Activated naive CD8-positive, alpha-beta T cell treated with anti-CD3 and anti-CD28 coated beads, Interleukin-2, amount 10 ng/mL, durations not matched to agents 7 days and 5 days (primary cell): Measurements from ENCODE around the gene IZUMO1R. TPM values are rescaled to one million over a fixed set of nuclear protein-coding genes. Genes with fewer than 3 reads are reported as not detected.
"Not testable (repeated sequence)": the region's sequence is repeated elsewhere in the genome, so short reads cannot be mapped to it uniquely, and the experiment has no call there.

Source experiments
- ATAC-seq: fragments of 150-1000 bp; cut with Tn5 transposase; one replicate; pipeline ENCODE4 v1.10.0; 2021; ENCODE audit warnings: low read depth, moderate library complexity
- POLR2A ChIA-PET: fragments of 350-600 bp; sonication (Branson Sonifier 250); formaldehyde crosslinking; loops from one replicate; lab custom pipeline; 2021; ENCODE audit warnings: antibody characterized with exemption; lab: Charles Lee
- DNase-seq: peaks from one replicate; pipeline ENCODE4 v3.0.0; 2021
- H3K27ac Mint-ChIP-seq: one replicate; pipeline ENCODE4 v1.8.0; 2022; ENCODE audit warnings: mild to moderate bottlenecking, mixed read lengths
- H3K27me3 Mint-ChIP-seq: one replicate; pipeline ENCODE4 v1.8.0; 2022; ENCODE audit warnings: mild to moderate bottlenecking, moderate library complexity, mixed read lengths
- H3K36me3 Mint-ChIP-seq: one replicate; pipeline ENCODE4 v1.8.0; 2021; ENCODE audit warnings: mild to moderate bottlenecking, mixed read lengths
- H3K4me1 Mint-ChIP-seq: one replicate; pipeline ENCODE4 v1.8.0; 2021; ENCODE audit warnings: mixed read lengths
- H3K4me3 Mint-ChIP-seq: one replicate; pipeline ENCODE4 v1.8.0; 2022; ENCODE audit warnings: mild to moderate bottlenecking, moderate library complexity, mixed read lengths
- H3K9me3 Mint-ChIP-seq: one replicate; pipeline ENCODE4 v1.8.0; 2021; ENCODE audit warnings: mixed read lengths
- total RNA-seq, 2 experiments: library from RNA; stranded (reverse); gene quantifications; one replicate each; pipeline ENCODE4 v1.2.3, GENCODE V29; 2021

Gene IZUMO1R
- total RNA-seq, 2 experiments from 2014 or later, result not detected

DNA sequence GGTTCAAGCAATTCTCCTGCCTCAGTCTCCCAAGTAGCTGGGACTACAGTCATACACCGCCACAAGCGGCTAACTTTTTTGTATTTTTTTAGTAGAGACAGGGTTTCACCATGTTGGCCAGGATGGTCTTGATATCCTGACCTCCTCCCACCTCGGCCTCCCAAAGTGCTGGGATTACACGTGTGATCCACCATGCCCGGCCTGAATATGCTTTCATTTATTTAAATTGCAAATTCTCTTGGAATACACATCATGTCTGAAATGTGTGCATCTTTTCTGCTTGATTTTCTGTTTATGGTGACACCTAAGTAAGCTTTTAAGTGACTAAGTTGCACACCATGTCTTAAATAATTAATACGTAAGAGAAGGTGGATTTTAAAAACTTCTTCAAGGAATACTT is 31.7 kb downstream of the IZUMO1R start:
- DNase-seq, result no peak
- Mint-ChIP-seq H3K27ac (no peak overlapping the region), H3K36me3 (no peaks in the 10 kb centered on the region), H3K9me3 (peaks cover 1% of the 10 kb centered on the region), H3K27me3 (peaks cover 4% of the 10 kb centered on the region), H3K4me3 (no peak overlapping the region), H3K4me1 (no peaks in the 10 kb centered on the region)
- ATAC-seq, result no peak
- POLR2A ChIA-PET, result interaction anchor here (0.7 kb wide), 1 partner anchor 35 kb away, joined by 4 read pairs; no protein-coding TSS in a partner anchor

DNA sequence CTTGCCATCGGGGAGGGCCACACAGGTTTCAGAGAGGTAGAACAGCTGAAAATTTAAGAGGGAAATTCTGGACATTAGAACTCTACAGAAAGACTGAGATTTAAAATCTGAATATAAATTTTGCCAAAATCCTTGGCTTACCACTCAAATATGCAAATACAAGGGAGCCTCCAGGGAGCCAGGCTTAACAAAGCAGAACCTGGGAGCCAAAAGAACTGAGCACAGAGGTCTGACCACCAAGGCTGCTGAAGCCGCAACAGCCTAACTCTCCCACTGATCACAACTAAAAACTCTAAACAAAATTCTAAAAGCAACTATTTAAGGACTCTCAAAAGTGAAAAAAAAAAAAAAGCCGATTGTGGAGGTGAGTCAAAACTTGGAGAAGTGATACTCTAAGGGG is 34.3 kb downstream of the IZUMO1R start:
- ATAC-seq (no peak), DNase-seq (no peak)
- Mint-ChIP-seq H3K4me3 (no peak overlapping the region), H3K4me1 (no peaks in the 10 kb centered on the region), H3K36me3 (no peaks in the 10 kb centered on the region), H3K9me3 (peaks cover 1% of the 10 kb centered on the region), H3K27ac (no peak overlapping the region), H3K27me3 (peaks cover 4% of the 10 kb centered on the region)
- POLR2A ChIA-PET, result no interaction called here

DNA sequence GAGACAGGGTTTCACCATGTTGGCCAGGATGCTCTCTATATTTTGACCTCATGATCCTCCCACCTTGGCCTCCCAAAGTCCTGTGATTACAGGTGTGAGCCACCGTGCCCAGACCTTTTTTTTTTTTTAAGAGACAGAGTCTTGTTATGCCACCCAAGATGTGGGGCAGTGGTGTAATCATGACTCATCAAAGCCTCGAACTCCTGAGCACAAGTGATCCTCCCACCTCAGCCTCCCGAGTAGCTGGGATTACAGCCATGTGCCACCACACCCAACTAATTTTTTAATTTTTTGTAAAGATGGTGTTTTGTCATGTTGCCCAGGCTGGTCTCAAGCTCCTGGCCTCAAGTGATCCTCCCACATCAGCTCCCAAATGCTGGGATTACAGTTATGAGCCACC is 37.9 kb downstream of the IZUMO1R start:
- H3K9me3 Mint-ChIP-seq, result peaks cover 1% of the 10 kb centered on the region
- DNase-seq (no peak), ATAC-seq (no peak)
- no peaks in the 10 kb centered on the region for H3K4me1 Mint-ChIP-seq
- no peak overlapping the region for H3K27ac Mint-ChIP-seq
- H3K27me3 Mint-ChIP-seq, result peaks cover 7% of the 10 kb centered on the region
- H3K36me3 Mint-ChIP-seq, result no peaks in the 10 kb centered on the region
- H3K4me3 Mint-ChIP-seq, result no peak overlapping the region
- POLR2A ChIA-PET, result no interaction called here

GRCh38 chr11:94343495-94343894 is 39.1 kb downstream of the IZUMO1R start:
- Mint-ChIP-seq H3K36me3 (no peaks in the 10 kb centered on the region), H3K27me3 (peaks cover 7% of the 10 kb centered on the region), H3K27ac (no peak overlapping the region), H3K4me1 (no peaks in the 10 kb centered on the region), H3K4me3 (no peak overlapping the region), H3K9me3 (peaks cover 1% of the 10 kb centered on the region)
- DNase-seq (no peak), ATAC-seq (no peak)
- POLR2A ChIA-PET, result no interaction called here

GRCh38 chr11:94346311-94346710 is 41.9 kb downstream of the IZUMO1R start:
- H3K9me3 Mint-ChIP-seq, POLR2A ChIA-PET, DNase-seq, H3K27ac Mint-ChIP-seq, H3K36me3 Mint-ChIP-seq, H3K4me1 Mint-ChIP-seq, H3K4me3 Mint-ChIP-seq, H3K27me3 Mint-ChIP-seq, ATAC-seq: not testable (repeated sequence)

DNA sequence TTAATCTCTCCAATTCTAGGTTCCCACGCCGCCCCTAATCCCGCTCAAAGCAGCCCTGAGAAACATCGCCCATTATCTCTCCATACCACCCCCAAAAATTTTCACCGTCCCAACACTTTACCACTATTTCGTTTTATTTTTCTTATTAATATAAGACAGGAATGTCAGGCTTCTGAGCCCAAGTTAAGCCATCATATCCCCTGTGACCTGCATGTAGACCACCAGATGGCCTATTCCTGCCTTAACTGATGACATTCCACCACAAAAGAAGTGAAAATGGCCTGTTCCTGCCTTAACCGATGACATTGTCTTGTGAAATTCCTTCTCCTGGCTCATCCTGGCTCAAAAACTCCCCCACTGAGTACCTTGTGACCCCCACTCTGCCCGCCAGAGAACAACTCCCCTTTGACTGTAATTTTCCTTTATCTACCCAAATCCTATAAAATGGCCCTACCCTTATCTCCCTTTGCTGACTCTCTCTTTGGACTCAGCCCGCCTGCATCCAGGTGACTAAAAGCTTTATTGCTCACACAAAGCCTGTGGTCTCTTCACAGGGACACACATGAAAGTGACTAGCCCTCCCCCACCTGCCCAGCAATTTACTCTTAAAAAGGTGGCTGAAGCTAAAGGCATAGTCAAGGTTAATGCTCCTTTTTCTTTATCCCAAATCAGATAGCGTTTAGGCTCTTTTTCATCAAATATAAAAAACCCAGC is 46.6 kb downstream of the IZUMO1R start:
- not testable (repeated sequence) for H3K27me3 Mint-ChIP-seq, H3K4me1 Mint-ChIP-seq, ATAC-seq

More for the DNA sequence above, 46.6 kb downstream of the IZUMO1R start:
- POLR2A ChIA-PET, H3K4me3 Mint-ChIP-seq, H3K9me3 Mint-ChIP-seq, DNase-seq, H3K36me3 Mint-ChIP-seq, H3K27ac Mint-ChIP-seq: not testable (repeated sequence)

Other genes with a start within 250 kb of the IZUMO1R start
- 1 to 10 TPM; 9.4 to 9.8 TPM for gene PANX1, start 175.7 kb upstream of the IZUMO1R start, total RNA-seq
- under 1 TPM; 0.17 to 0.20 TPM for gene GPR83, start 96.8 kb downstream of the IZUMO1R start, total RNA-seq
- 10 to 100 TPM; 40.8 to 41.1 TPM for gene MRE11, start 189.3 kb downstream of the IZUMO1R start, total RNA-seq
- gene ANKRD49, start 189.4 kb downstream of the IZUMO1R start, total RNA-seq, result 10 to 100 TPM; 36.1 to 37.0 TPM
- gene C11orf97, start 207.9 kb downstream of the IZUMO1R start, total RNA-seq, result not detected
- 1 to 10 TPM; 6.7 to 6.8 TPM for gene FUT4, start 239.3 kb downstream of the IZUMO1R start, total RNA-seq